ENCODE data around the gene EPB41L3.

The EPB41L3 gene

GRCh38 chr18:5461041-5461440 lies 82.8 kb downstream of the EPB41L3 start:
- Mint-ChIP-seq H3K4me1 (ENCODE audit: low read depth) (no peaks in the 10 kb centered on the region), H3K4me3 (no peak overlapping the region), H3K27me3 (no peaks in the 10 kb centered on the region), H3K36me3 (no peaks in the 10 kb centered on the region), H3K9me3 (ENCODE audit: low read depth) (no peaks in the 10 kb centered on the region), H3K27ac (no peak overlapping the region)

GRCh38 chr18:5457462-5457957 lies 86.3 kb downstream of the EPB41L3 start:
- no peaks in the 10 kb centered on the region for H3K4me1 Mint-ChIP-seq (ENCODE audit: low read depth)
- H3K36me3 Mint-ChIP-seq: no peaks in the 10 kb centered on the region
- no peaks in the 10 kb centered on the region for H3K27me3 Mint-ChIP-seq
- no peak overlapping the region for H3K27ac Mint-ChIP-seq
- no peak overlapping the region for H3K4me3 Mint-ChIP-seq
- no peaks in the 10 kb centered on the region for H3K9me3 Mint-ChIP-seq (ENCODE audit: low read depth)

DNA sequence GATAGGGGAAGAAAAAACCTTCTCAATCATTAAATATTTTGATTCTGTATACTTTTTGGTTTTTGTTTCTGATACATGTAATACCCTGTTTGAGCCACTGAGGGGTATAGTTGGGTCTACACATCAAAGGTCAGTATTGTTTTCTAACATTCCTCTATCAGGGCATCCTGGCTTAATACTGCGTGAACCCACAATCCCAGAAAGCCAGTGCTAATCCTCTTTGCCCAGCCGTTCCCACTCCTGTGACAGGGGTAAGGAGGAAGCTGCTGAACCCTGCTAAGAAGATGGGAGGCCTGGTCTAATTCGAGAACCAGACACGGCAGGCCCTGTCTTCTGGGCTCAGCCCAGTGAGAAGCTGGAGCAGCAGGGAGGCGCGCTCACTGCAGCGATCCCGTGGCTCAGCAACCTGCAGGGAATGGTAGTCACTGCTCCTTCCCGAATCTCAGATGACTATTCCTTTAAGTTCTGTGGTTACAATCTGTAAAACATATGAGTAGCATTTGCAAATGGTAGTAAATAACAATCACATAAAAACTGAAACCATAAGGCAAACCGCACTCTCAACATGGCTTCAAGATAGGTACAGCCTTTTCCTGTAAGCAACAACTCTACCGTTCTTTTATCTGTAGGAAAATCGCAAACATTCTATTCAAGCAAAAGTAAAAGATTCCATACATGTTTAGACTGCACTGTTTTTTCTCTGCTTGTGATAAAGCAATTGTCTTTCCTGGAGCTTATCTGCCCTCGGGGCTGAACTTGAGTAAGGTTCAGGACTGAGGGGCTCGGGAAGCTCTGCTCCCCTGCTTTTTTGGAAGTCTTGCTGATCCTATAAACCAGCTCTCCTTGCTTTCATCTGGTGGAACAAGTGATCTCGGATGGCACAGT lies 87.0 kb downstream of the EPB41L3 start:
- no peaks in the 10 kb centered on the region for H3K4me1 Mint-ChIP-seq (ENCODE audit: low read depth)
- no peaks in the 10 kb centered on the region for H3K9me3 Mint-ChIP-seq (ENCODE audit: low read depth)
- H3K27ac Mint-ChIP-seq: no peak overlapping the region

GRCh38 chr18:5455674-5456073 lies 88.1 kb downstream of the EPB41L3 start:
- no peak overlapping the region for H3K4me3 Mint-ChIP-seq
- no peaks in the 10 kb centered on the region for H3K27me3 Mint-ChIP-seq
- H3K27ac Mint-ChIP-seq: no peak overlapping the region
- H3K36me3 Mint-ChIP-seq: no peaks in the 10 kb centered on the region
- no peaks in the 10 kb centered on the region for H3K4me1 Mint-ChIP-seq (ENCODE audit: low read depth)
- H3K9me3 Mint-ChIP-seq (ENCODE audit: low read depth): no peaks in the 10 kb centered on the region

More for the DNA sequence above, 87.0 kb downstream of the EPB41L3 start:
- Mint-ChIP-seq H3K27me3 (no peaks in the 10 kb centered on the region), H3K36me3 (no peaks in the 10 kb centered on the region), H3K4me3 (no peak overlapping the region)

GRCh38 chr18:5452943-5453443 lies 90.8 kb downstream of the EPB41L3 start:
- no peaks in the 10 kb centered on the region for H3K9me3 Mint-ChIP-seq (ENCODE audit: low read depth)
- H3K27ac Mint-ChIP-seq: no peak overlapping the region
- H3K27me3 Mint-ChIP-seq: peaks cover 3% of the 10 kb centered on the region
- H3K4me1 Mint-ChIP-seq (ENCODE audit: low read depth): no peaks in the 10 kb centered on the region
- no peak overlapping the region for H3K4me3 Mint-ChIP-seq
- H3K36me3 Mint-ChIP-seq: no peaks in the 10 kb centered on the region

DNA sequence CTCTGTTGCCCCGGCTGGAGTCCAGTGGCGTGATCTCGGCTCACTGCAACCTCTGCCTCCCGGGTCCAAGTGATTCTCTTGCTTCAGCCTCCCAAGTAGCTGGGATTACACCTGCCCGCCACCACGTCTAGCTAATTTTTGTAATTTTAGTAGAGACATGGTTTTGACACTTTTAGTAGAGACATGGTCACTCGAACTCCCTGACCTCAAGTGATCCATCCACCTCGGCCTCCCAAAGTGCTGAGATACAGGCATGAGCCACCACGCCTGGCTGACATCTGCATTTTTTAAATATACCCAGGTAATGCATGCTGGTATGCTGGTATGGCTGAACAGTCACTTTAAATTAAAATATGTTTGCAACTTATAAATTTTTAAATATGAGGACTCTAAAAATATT lies 91.9 kb downstream of the EPB41L3 start:
- peaks cover 3% of the 10 kb centered on the region for H3K27me3 Mint-ChIP-seq
- no peak overlapping the region for H3K27ac Mint-ChIP-seq
- H3K4me3 Mint-ChIP-seq: no peak overlapping the region
- no peaks in the 10 kb centered on the region for H3K36me3 Mint-ChIP-seq
- H3K4me1 Mint-ChIP-seq (ENCODE audit: low read depth): no peaks in the 10 kb centered on the region
- H3K9me3 Mint-ChIP-seq (ENCODE audit: low read depth): no peaks in the 10 kb centered on the region

DNA sequence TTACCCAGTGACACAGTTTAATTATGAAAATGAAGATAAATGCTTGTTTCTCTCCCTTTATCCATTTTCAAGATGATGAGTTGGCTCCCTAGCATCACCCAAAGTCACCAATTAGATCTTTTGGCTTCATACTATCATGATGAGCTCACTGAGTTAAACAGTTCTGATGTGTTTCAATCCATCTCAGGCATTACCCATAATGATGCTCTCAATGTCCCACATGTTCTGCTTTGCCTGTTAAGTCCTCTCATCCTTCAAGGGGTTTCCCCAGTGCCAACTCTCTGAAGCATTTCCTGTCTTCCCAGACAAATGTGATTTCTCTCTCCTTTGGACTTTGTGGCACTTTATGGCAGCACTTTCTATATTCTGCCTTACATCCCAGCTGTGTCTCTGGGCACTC lies 92.6 kb downstream of the EPB41L3 start:
- Mint-ChIP-seq H3K36me3 (no peaks in the 10 kb centered on the region), H3K4me1 (ENCODE audit: low read depth) (no peaks in the 10 kb centered on the region), H3K27ac (no peak overlapping the region), H3K4me3 (no peak overlapping the region), H3K9me3 (ENCODE audit: low read depth) (no peaks in the 10 kb centered on the region), H3K27me3 (peaks cover 3% of the 10 kb centered on the region)

GRCh38 chr18:5449858-5450509 lies 93.8 kb downstream of the EPB41L3 start:
- H3K4me1 Mint-ChIP-seq (ENCODE audit: low read depth): no peaks in the 10 kb centered on the region
- H3K27me3 Mint-ChIP-seq: peaks cover 3% of the 10 kb centered on the region
- H3K9me3 Mint-ChIP-seq (ENCODE audit: low read depth): no peaks in the 10 kb centered on the region
- H3K27ac Mint-ChIP-seq: no peak overlapping the region
- H3K36me3 Mint-ChIP-seq: no peaks in the 10 kb centered on the region
- no peak overlapping the region for H3K4me3 Mint-ChIP-seq

DNA sequence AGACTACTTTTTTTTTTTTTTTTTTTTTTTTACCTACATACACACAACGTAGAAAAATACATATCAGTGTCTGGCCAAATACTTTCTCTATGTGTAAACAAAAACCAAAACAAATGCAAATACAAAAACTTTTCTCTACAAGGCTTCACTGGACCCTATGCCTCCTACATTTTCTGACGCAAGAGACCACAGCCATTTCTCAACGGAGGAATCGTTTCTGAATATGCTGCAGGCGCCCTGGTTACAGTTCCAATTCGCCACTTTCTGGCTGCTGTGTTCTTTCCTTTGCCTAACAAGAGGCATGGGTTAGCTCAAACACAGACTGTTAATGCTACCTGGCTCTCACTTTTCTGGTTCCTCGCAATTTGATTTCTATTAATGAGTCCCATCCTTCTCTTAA lies 96.4 kb downstream of the EPB41L3 start:
- Mint-ChIP-seq H3K27me3 (peaks cover 3% of the 10 kb centered on the region), H3K4me1 (ENCODE audit: low read depth) (no peaks in the 10 kb centered on the region), H3K9me3 (ENCODE audit: low read depth) (no peaks in the 10 kb centered on the region), H3K27ac (no peak overlapping the region), H3K4me3 (no peak overlapping the region), H3K36me3 (no peaks in the 10 kb centered on the region)

DNA sequence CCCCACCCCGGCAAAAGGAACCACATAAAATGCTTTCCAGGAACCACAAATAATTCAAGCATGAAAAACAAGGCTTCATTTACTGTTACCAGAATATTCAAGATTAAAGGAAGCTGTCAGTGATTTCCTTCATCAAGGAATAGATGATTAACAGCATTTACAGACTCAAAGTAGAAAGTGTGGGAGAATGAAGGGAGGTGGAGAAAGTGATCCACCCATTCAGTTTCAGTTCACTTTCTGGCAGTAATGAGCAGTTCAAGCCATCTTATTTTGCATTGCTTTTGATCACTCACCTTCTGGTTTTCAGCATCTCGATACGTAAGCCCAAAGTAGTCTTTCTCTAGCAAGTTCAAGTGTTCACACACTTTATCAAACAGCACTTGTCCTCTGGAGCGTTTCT lies 99.0 kb downstream of the EPB41L3 start:
- no peaks in the 10 kb centered on the region for H3K4me1 Mint-ChIP-seq (ENCODE audit: low read depth)
- no peaks in the 10 kb centered on the region for H3K9me3 Mint-ChIP-seq (ENCODE audit: low read depth)
- H3K36me3 Mint-ChIP-seq: no peaks in the 10 kb centered on the region
- peaks cover 3% of the 10 kb centered on the region for H3K27me3 Mint-ChIP-seq
- H3K27ac Mint-ChIP-seq: no peak overlapping the region
- H3K4me3 Mint-ChIP-seq: no peak overlapping the region

DNA sequence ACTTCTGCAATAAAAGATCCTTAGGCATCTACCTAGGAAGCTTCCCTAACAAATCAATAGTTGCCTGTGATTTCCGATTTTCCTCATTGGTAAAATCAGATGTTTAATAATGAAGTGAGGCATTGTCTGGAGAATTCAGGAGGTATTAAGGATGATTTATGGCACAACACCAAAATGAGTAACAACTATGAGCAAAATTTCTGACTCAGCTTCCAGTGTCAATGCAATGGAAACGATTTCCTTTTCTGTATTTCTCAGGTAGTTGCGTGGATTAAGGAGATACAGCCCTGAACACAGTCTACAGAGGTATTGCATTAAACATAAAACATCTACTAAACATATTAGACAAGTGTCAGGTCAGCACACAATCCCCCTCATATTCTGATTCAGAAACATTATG lies 99.5 kb downstream of the EPB41L3 start:
- Mint-ChIP-seq H3K4me3 (no peak overlapping the region), H3K4me1 (ENCODE audit: low read depth) (no peaks in the 10 kb centered on the region), H3K27me3 (peaks cover 3% of the 10 kb centered on the region), H3K27ac (no peak overlapping the region), H3K36me3 (no peaks in the 10 kb centered on the region), H3K9me3 (ENCODE audit: low read depth) (no peaks in the 10 kb centered on the region)

GRCh38 chr18:5439986-5440696 lies 103.7 kb downstream of the EPB41L3 start:
- no peaks in the 10 kb centered on the region for H3K9me3 Mint-ChIP-seq (ENCODE audit: low read depth)
- H3K27ac Mint-ChIP-seq: no peak overlapping the region
- no peaks in the 10 kb centered on the region for H3K36me3 Mint-ChIP-seq
- H3K4me3 Mint-ChIP-seq: no peak overlapping the region
- H3K27me3 Mint-ChIP-seq: no peaks in the 10 kb centered on the region
- H3K4me1 Mint-ChIP-seq (ENCODE audit: low read depth): no peaks in the 10 kb centered on the region

- Mint-ChIP-seq H3K27ac (no peak overlapping the region), H3K4me3 (no peak overlapping the region), H3K27me3 (no peaks in the 10 kb centered on the region), H3K36me3 (no peaks in the 10 kb centered on the region), H3K9me3 (ENCODE audit: low read depth) (no peaks in the 10 kb centered on the region), H3K4me1 (ENCODE audit: low read depth) (no peaks in the 10 kb centered on the region)
Measured at GRCh38 chr18:5434425-5434824, 109.4 kb downstream of the EPB41L3 start.

DNA sequence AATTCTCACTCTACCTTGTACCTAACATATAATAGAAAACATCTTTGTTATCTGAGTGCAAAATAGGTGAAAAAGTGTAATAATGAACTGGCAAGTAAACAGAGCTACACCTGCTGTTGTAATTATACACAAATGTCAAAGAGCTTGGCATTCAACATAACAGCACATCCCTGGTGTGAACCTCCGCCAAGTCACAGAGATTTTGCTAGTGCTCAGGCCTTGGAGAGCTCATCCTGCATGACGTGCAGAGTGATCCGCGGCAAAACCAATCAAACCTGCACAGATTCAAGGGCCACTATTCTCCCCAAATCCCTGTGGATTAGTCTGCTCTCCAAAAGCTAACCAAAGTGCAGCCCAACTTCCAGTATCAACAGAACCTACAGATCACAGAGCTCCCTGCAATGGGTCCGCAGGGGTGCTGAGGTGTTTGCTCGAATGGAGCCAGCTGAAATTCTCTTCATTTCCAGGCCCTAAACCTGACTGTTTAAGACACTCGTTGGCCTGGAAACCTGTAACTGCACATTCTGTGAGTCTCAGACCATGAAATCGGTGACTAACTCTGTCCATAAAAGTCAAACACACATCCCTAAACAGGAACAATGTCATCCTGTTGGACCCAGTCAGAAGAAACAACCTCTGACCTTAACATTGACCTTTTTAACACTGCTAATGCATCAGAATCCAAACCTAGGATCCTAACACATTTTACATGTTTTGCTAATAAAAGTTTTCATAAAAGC lies 111.8 kb downstream of the EPB41L3 start:
- Mint-ChIP-seq H3K4me1 (ENCODE audit: low read depth) (no peaks in the 10 kb centered on the region), H3K27ac (no peak overlapping the region), H3K36me3 (no peaks in the 10 kb centered on the region), H3K4me3 (no peak overlapping the region), H3K9me3 (ENCODE audit: low read depth) (no peaks in the 10 kb centered on the region), H3K27me3 (peaks cover 4% of the 10 kb centered on the region)

Data from activated naive CD8-positive, alpha-beta T cell (primary cell).